Keratinocyte (primary cell): ENCODE measurements around the gene STAC3. TPM values are rescaled to one million over a fixed set of nuclear protein-coding genes. Genes with fewer than 3 reads are reported as not detected.

ENCODE experiments used
- DNase-seq: peaks from one replicate; pipeline ENCODE4 v3.0.0-alpha.2; 2011; ENCODE audit warnings: low read depth, missing footprints, low spot score
- FAIRE-seq: peaks from 2 replicates; lab custom pipeline; 2011; peaks lifted over from hg19 to GRCh38; lab: Jason Lieb, UNC
- H2AFZ ChIP-seq: 2 replicates; pipeline ENCODE4 v1.6.0; 2012; ENCODE audit warnings: low read length, control low read depth, inconsistent platforms; ENCODE audit not compliant: control insufficient read depth
- H3K27ac ChIP-seq: 2 replicates; pipeline ENCODE4 v1.5.1; 2011; ENCODE audit warnings: low read length; ENCODE audit not compliant: control insufficient read depth, insufficient read depth
- H3K27me3 ChIP-seq: 3 replicates; pipeline ENCODE4 v1.6.0; 2011; ENCODE audit warnings: low read length; ENCODE audit not compliant: control insufficient read depth, insufficient read depth; ENCODE audit errors: extremely low read depth
- H3K36me3 ChIP-seq, 2 experiments: 2 replicates in 1 of 2; 3 replicates in 1 of 2; pipeline ENCODE4 v1.5.1; 2011; ENCODE audit warnings: low read length in 2 of 2, mild to moderate bottlenecking in 1 of 2; ENCODE audit not compliant: control insufficient read depth in 2 of 2, insufficient read depth in 2 of 2; ENCODE audit errors: extremely low read depth in 1 of 2
- H3K4me1 ChIP-seq: 3 replicates; pipeline ENCODE4 v1.5.1; 2011; ENCODE audit warnings: low read length; ENCODE audit not compliant: control insufficient read depth, insufficient read depth; ENCODE audit errors: extremely low read depth
- H3K4me2 ChIP-seq: 3 replicates; pipeline ENCODE4 v1.6.0; 2011; ENCODE audit warnings: low read depth, low read length; ENCODE audit not compliant: control insufficient read depth, insufficient read depth; ENCODE audit errors: extremely low read depth
- H3K4me3 ChIP-seq, 3 experiments: fragments of 200-600 bp in 1 of 3; sonication (generic) in 1 of 3; 2 replicates in 2 of 3; 3 replicates in 1 of 3; pipeline ENCODE4 v1.5.1; 2011 to 2016; ENCODE audit warnings: low read length in 3 of 3, mild to moderate bottlenecking in 3 of 3, control low read depth in 2 of 3, inconsistent platforms in 1 of 3, low read depth in 1 of 3, mixed read lengths in 1 of 3, mixed run types in 1 of 3, moderate library complexity in 1 of 3; ENCODE audit not compliant: control insufficient read depth in 2 of 3, insufficient read depth in 2 of 3; ENCODE audit errors: extremely low read depth in 1 of 3
- H3K79me2 ChIP-seq: 2 replicates; pipeline ENCODE4 v1.6.0; 2012; ENCODE audit warnings: low read length; ENCODE audit not compliant: control insufficient read depth, insufficient read depth
- H3K9ac ChIP-seq: 3 replicates; pipeline ENCODE4 v1.6.0; 2011; ENCODE audit warnings: low read length; ENCODE audit not compliant: control insufficient read depth, insufficient read depth; ENCODE audit errors: extremely low read depth
- H3K9me1 ChIP-seq: 3 replicates; pipeline ENCODE4 v1.6.0; 2011; ENCODE audit warnings: low read length; ENCODE audit not compliant: control insufficient read depth, insufficient read depth; ENCODE audit errors: extremely low read depth
- H3K9me3 ChIP-seq: 2 replicates; pipeline ENCODE4 v1.5.1; 2012; ENCODE audit warnings: low read depth, low read length; ENCODE audit not compliant: control insufficient read depth
- H4K20me1 ChIP-seq: 3 replicates; pipeline ENCODE4 v1.6.0; 2011; ENCODE audit warnings: low read length; ENCODE audit not compliant: control insufficient read depth, insufficient read depth; ENCODE audit errors: extremely low read depth
- CTCF ChIP-seq, 3 experiments: IDR thresholded peaks in 1 of 3; conservative IDR thresholded peaks in 1 of 3; optimal IDR thresholded peaks in 1 of 3; 2 replicates in 2 of 3; 3 replicates in 1 of 3; pipeline versions ENCODE3 to v1.5.1; 2011; ENCODE audit warnings: low read length in 3 of 3, mild to moderate bottlenecking in 3 of 3, moderate library complexity in 2 of 3, control low read depth in 1 of 3, inconsistent platforms in 1 of 3; ENCODE audit not compliant: insufficient read depth in 2 of 3; ENCODE audit errors: extremely low read depth in 1 of 3
- EZH2 ChIP-seq: IDR thresholded peaks from one replicate; pipeline ENCODE4 v1.6.1; 2012; ENCODE audit warnings: inconsistent platforms, mild to moderate bottlenecking, low read length, moderate library complexity
- dilution Hi-C: fragments of 300-500 bp; cut with MboI; formaldehyde crosslinking; loops from one replicate; pipeline ENCODE4 v1.7.0; 2020; ENCODE audit warnings: low sequenced_read_pairs; ENCODE audit not compliant: extremely low pct_ligation_motif_present
- polyA plus RNA-seq, 5 experiments: library from polyadenylated mRNA; depleted of rRNA in 3 of 5; stranded (reverse) in 3 of 5; stranded (forward) in 1 of 5; unstranded in 1 of 5; fragments of >200 nt; gene quantifications; 1 replicate in 1 of 5; 2 replicates in 3 of 5; 3 replicates in 1 of 5; pipeline versions ENCODE4 v1.2.1 to v1.2.3, GENCODE V29; 2011 to 2012; ENCODE audit warnings: missing spikeins in 2 of 5, low read depth in 1 of 5, low replicate concordance in 1 of 5

The STAC3 gene
- polyA plus RNA-seq, 1 donor (not counting 4 experiments of a cell fraction or from before 2014, with no cell fraction given) = 0.94 TPM

GRCh38 chr12:57201219-57201618 is 49.8 kb downstream of the STAC3 start:
- Histone ChIP-seq H3K4me1 (no peaks in the 10 kb centered on the region), H3K4me2 (no peak overlapping the region), H3K27me3 (no peaks in the 10 kb centered on the region), H3K9ac (no peak overlapping the region), H3K79me2 (no peaks in the 10 kb centered on the region), H3K9me3 (no peaks in the 10 kb centered on the region), H2AFZ (no peak overlapping the region), H4K20me1 (no peaks in the 10 kb centered on the region), H3K27ac (no peak overlapping the region), H3K9me1 (no peaks in the 10 kb centered on the region), H3K4me3 (no peak overlapping the region), H3K36me3 (peaks cover 0 to 35% of the 10 kb centered on the region in 2 experiments)
- no peak for DNase-seq
- no peak for TF ChIP-seq CTCF (optimal IDR thresholded peaks at IDR 0.05 in 1 of 3, IDR thresholded peaks at IDR 0.05 in 1 of 3, conservative IDR thresholded peaks at IDR 0.05 in 1 of 3; ENCODE audit: extremely low read depth in 1 of 3, insufficient read depth in 2 of 3, low read length in 3 of 3)
- no peak for TF ChIP-seq EZH2
- FAIRE-seq = no peak
- dilution Hi-C loops = no loop called here

- Histone ChIP-seq H3K9me3 (no peaks in the 10 kb centered on the region), H3K79me2 (no peaks in the 10 kb centered on the region), H3K4me1 (no peaks in the 10 kb centered on the region), H3K9me1 (no peaks in the 10 kb centered on the region), H4K20me1 (no peaks in the 10 kb centered on the region), H2AFZ (no peak overlapping the region), H3K36me3 (peaks cover 0 to 34% of the 10 kb centered on the region in 2 experiments), H3K4me2 (no peak overlapping the region), H3K27ac (no peak overlapping the region), H3K4me3 (no peak overlapping the region), H3K27me3 (no peaks in the 10 kb centered on the region), H3K9ac (no peak overlapping the region)
- dilution Hi-C loops = no loop called here
- TF ChIP-seq CTCF (optimal IDR thresholded peaks at IDR 0.05 in 1 of 3, IDR thresholded peaks at IDR 0.05 in 1 of 3, conservative IDR thresholded peaks at IDR 0.05 in 1 of 3; ENCODE audit: extremely low read depth in 1 of 3, insufficient read depth in 2 of 3, low read length in 3 of 3) = no peak
- no peak for FAIRE-seq
- DNase-seq = no peak
Observed at GRCh38 chr12:57200497-57200896, 50.5 kb downstream of the STAC3 start.
